Endodermal cell (in vitro differentiated cells): ENCODE data around the gene ZNRF2. TPM values are rescaled to one million over a fixed set of nuclear protein-coding genes. Genes with fewer than 3 reads are reported as not detected.

Experiments
- DNase-seq: peaks from one replicate; pipeline ENCODE4 v3.0.0-alpha.2; 2017
- H3K27ac ChIP-seq: 2 replicates; pipeline ENCODE4 v1.5.1; 2013; ENCODE audit warnings: mild to moderate bottlenecking, low read depth, low read length, moderate library complexity
- H3K27me3 ChIP-seq: 2 replicates; pipeline ENCODE4 v1.6.1; 2013; ENCODE audit warnings: mild to moderate bottlenecking, low read length, moderate library complexity; ENCODE audit not compliant: insufficient read depth, control insufficient read depth, poor library complexity, severe bottlenecking
- H3K36me3 ChIP-seq: 2 replicates; pipeline ENCODE4 v1.7.0; 2013; ENCODE audit warnings: mild to moderate bottlenecking, low read length, moderate library complexity; ENCODE audit not compliant: control insufficient read depth, insufficient read depth
- H3K4me1 ChIP-seq: one replicate; pipeline ENCODE4 v1.7.0; 2013; ENCODE audit warnings: low read length; ENCODE audit not compliant: control insufficient read depth, insufficient read depth
- H3K4me3 ChIP-seq: 2 replicates; pipeline ENCODE4 v1.5.1; 2013; ENCODE audit warnings: mild to moderate bottlenecking, low read length, moderate library complexity
- H3K9ac ChIP-seq: 2 replicates; pipeline ENCODE4 v1.6.1; 2013; ENCODE audit warnings: mild to moderate bottlenecking, low read length, moderate library complexity; ENCODE audit not compliant: poor library complexity, severe bottlenecking; ENCODE audit errors: extremely low read depth
- H3K9me3 ChIP-seq: 2 replicates; pipeline ENCODE4 v1.6.1; 2013; ENCODE audit warnings: mild to moderate bottlenecking, low read length, moderate library complexity; ENCODE audit not compliant: control insufficient read depth
- H3K27ac Mint-ChIP-seq: 2 replicates; pipeline ENCODE4 v1.8.0; 2020; ENCODE audit warnings: mixed read lengths
- H3K27me3 Mint-ChIP-seq: 2 replicates; pipeline ENCODE4 v1.8.0; 2021; ENCODE audit warnings: mild to moderate bottlenecking, mixed read lengths; ENCODE audit not compliant: insufficient read depth
- H3K36me3 Mint-ChIP-seq: 2 replicates; pipeline ENCODE4 v1.8.0; 2020; ENCODE audit warnings: low read depth, mixed read lengths
- H3K4me1 Mint-ChIP-seq: 2 replicates; pipeline ENCODE4 v1.8.0; 2020; ENCODE audit warnings: mixed read lengths
- H3K4me3 Mint-ChIP-seq: 2 replicates; pipeline ENCODE4 v1.8.0; 2020; ENCODE audit warnings: mild to moderate bottlenecking, moderate library complexity, mixed read lengths
- H3K9me3 Mint-ChIP-seq: 2 replicates; pipeline ENCODE4 v1.8.0; 2020; ENCODE audit warnings: mild to moderate bottlenecking, mixed read lengths
- CTCF ChIP-seq: fragments of 200-600 bp; sonication (generic); conservative IDR thresholded peaks from 2 replicates; pipeline ENCODE4 v1.5.0; 2021; ENCODE audit warnings: antibody characterized with exemption, mild to moderate bottlenecking
- WGBS, 2 experiments: methylation state at CpG; one replicate each; pipeline versions ENCODE4 v1.1.5 to v1.1.7; 2013; ENCODE audit warnings: missing lambda C conversion rate in 2 of 2, mixed read lengths in 1 of 2; ENCODE audit not compliant: insufficient coverage in 1 of 2, insufficient read length in 1 of 2; 5-methylcytosine and 5-hydroxymethylcytosine counted together
- total RNA-seq, 2 donors: library from RNA; stranded (reverse); fragmentation: NEBNext Ultra II Directional in 1 of 2; extraction: Animal tissue kit (Norgen Biotek cat#: 25700) in 1 of 2; gene quantifications; 2 replicates in 1 of 2; 3 replicates in 1 of 2; pipeline ENCODE4 v1.2.1, GENCODE V29; 2021

ZNRF2 gene
- total RNA-seq, 2 donors from 2014 or later: 15.5 to 20.9 TPM

- Histone ChIP-seq H3K4me1 (peaks cover 4% of the 10 kb centered on the region), H3K9me3 (no peaks in the 10 kb centered on the region), H3K27me3 (no peaks in the 10 kb centered on the region), H3K4me3 (no peak overlapping the region), H3K9ac (no peak overlapping the region), H3K27ac (no peak overlapping the region), H3K36me3 (no peaks in the 10 kb centered on the region)
- Mint-ChIP-seq H3K9me3 (no peaks in the 10 kb centered on the region), H3K4me3 (no peak overlapping the region), H3K27me3 (no peaks in the 10 kb centered on the region), H3K36me3 (no peaks in the 10 kb centered on the region), H3K27ac (no peak overlapping the region), H3K4me1 (peaks cover 23% of the 10 kb centered on the region)
- TF ChIP-seq CTCF: no peak
- 84 to 100% methylated on average over 1 of the region's 1 CpG for WGBS, 2 experiments
- no peak for DNase-seq
These were observed 17.7 kb upstream of the ZNRF2 start for GRCh38 chr7:30266686-30267085.

GRCh38 chr7:30268586-30268985 is 15.8 kb upstream of the ZNRF2 start:
- H3K27ac Mint-ChIP-seq: no peak overlapping the region
- no peak overlapping the region for H3K4me3 Mint-ChIP-seq

GRCh38 chr7:30269490-30269889 is 14.9 kb upstream of the ZNRF2 start:
- Mint-ChIP-seq H3K27ac (no peak overlapping the region), H3K9me3 (no peaks in the 10 kb centered on the region), H3K4me1 (peaks cover 14% of the 10 kb centered on the region), H3K36me3 (no peaks in the 10 kb centered on the region), H3K27me3 (no peaks in the 10 kb centered on the region), H3K4me3 (no peak overlapping the region)
- Histone ChIP-seq H3K27me3 (no peaks in the 10 kb centered on the region), H3K4me1 (no peaks in the 10 kb centered on the region), H3K9ac (no peak overlapping the region), H3K27ac (no peak overlapping the region), H3K9me3 (no peaks in the 10 kb centered on the region), H3K4me3 (no peak overlapping the region), H3K36me3 (no peaks in the 10 kb centered on the region)
- peak; percentile 46 for DNase-seq
- no peak for TF ChIP-seq CTCF
- WGBS, 2 experiments: 61 to 67% methylated on average over 2 of the region's 2 CpGs

More at GRCh38 chr7:30268586-30268985, 15.8 kb upstream of the ZNRF2 start:
- H3K4me3 ChIP-seq: no peak overlapping the region
- DNase-seq: no peak
- no peak for TF ChIP-seq CTCF
- H3K9ac ChIP-seq: no peak overlapping the region
- WGBS, 2 experiments: 91 to 97% methylated on average over 6 of the region's 6 CpGs
- H3K36me3 Mint-ChIP-seq: no peaks in the 10 kb centered on the region
- no peaks in the 10 kb centered on the region for H3K9me3 Mint-ChIP-seq
- no peaks in the 10 kb centered on the region for H3K36me3 ChIP-seq
- H3K4me1 ChIP-seq: no peaks in the 10 kb centered on the region
- peaks cover 16% of the 10 kb centered on the region for H3K4me1 Mint-ChIP-seq
- H3K27ac ChIP-seq: no peak overlapping the region
- H3K27me3 ChIP-seq: no peaks in the 10 kb centered on the region
- no peaks in the 10 kb centered on the region for H3K27me3 Mint-ChIP-seq
- no peaks in the 10 kb centered on the region for H3K9me3 ChIP-seq
